WERI-Rb-1 (cell line): ENCODE results near the gene RASA3.
"Not testable (repeated sequence)": the region's sequence is repeated elsewhere in the genome, so short reads cannot be mapped to it uniquely, and the experiment has no call there.

ENCODE experiments used
- DNase-seq: peaks from one replicate; pipeline ENCODE4 v3.0.0-alpha.2; 2020
- H3K27ac ChIP-seq: fragments of 250-450 bp; sonication (Bioruptor Pico); 2 replicates; pipeline ENCODE4 v1.5.1; 2020; ENCODE audit warnings: mild to moderate bottlenecking, moderate library complexity
- H3K27me3 ChIP-seq: fragments of 250-450 bp; sonication (Bioruptor Pico); 2 replicates; pipeline ENCODE4 v1.5.1; 2021; ENCODE audit warnings: mild to moderate bottlenecking, low read depth, moderate library complexity; ENCODE audit not compliant: insufficient read depth, severe bottlenecking
- H3K36me3 ChIP-seq: fragments of 250-450 bp; sonication (Bioruptor Pico); 2 replicates; pipeline ENCODE4 v1.5.1; 2020; ENCODE audit warnings: mild to moderate bottlenecking, moderate library complexity
- H3K4me3 ChIP-seq: 2 replicates; pipeline ENCODE4 v1.5.1; 2011; ENCODE audit warnings: low read depth, mild to moderate bottlenecking, control low read depth, low read length
- H3K9me3 ChIP-seq: fragments of 250-450 bp; sonication (Bioruptor Pico); 2 replicates; pipeline ENCODE4 v1.5.1; 2021; ENCODE audit warnings: mild to moderate bottlenecking, moderate library complexity; ENCODE audit not compliant: severe bottlenecking
- TF ChIP-seq, protein P1 (sequence below): IDR thresholded peaks from 2 replicates; pipeline ENCODE4 v1.5.1; 2011; ENCODE audit warnings: low read depth, mild to moderate bottlenecking, control low read depth, inconsistent platforms, low read length

Gene RASA3

DNA sequence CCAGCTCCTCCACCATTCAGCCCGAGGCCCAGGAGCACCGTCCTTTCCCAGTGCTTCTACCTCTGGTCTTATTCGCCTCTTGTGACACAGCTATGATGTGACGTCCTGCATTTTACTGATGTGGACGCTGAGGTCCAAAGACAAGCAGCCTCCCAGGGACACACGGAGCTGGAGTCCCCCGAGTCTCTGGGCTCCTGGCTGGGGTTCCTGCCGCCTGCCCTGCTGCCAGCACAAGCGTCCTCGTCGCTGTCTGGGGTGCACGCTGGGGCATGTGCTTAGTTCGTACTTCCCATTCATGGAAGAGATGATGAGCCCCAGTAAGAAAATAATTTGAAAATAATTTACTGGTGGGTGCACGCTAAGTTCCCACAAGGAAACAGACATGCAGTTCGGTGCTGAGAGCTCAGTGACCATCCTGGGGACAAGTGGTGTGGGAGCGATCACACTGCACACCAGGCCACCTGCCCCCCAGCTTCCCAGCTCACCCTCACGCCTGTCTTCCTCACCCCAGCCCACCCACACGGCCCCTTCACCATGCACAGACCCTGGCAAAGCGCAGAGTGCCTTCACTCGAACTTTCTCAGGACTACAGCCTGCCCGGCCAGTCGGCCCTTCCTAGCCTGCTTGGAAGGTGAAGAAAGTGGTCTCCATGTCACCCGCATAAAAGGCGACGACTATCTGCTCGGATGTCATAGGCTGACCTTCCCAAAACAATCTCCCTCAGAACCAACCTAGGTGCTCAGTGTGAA is 32.4 kb upstream of the RASA3 start:
- H3K36me3 ChIP-seq: no peaks in the 10 kb centered on the region
- peaks cover 2% of the 10 kb centered on the region for H3K9me3 ChIP-seq
- H3K27me3 ChIP-seq: no peaks in the 10 kb centered on the region
- no peak for DNase-seq
- TF ChIP-seq, protein P1, sequence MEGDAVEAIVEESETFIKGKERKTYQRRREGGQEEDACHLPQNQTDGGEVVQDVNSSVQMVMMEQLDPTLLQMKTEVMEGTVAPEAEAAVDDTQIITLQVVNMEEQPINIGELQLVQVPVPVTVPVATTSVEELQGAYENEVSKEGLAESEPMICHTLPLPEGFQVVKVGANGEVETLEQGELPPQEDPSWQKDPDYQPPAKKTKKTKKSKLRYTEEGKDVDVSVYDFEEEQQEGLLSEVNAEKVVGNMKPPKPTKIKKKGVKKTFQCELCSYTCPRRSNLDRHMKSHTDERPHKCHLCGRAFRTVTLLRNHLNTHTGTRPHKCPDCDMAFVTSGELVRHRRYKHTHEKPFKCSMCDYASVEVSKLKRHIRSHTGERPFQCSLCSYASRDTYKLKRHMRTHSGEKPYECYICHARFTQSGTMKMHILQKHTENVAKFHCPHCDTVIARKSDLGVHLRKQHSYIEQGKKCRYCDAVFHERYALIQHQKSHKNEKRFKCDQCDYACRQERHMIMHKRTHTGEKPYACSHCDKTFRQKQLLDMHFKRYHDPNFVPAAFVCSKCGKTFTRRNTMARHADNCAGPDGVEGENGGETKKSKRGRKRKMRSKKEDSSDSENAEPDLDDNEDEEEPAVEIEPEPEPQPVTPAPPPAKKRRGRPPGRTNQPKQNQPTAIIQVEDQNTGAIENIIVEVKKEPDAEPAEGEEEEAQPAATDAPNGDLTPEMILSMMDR: no peak
- no peak overlapping the region for H3K27ac ChIP-seq
- no peak overlapping the region for H3K4me3 ChIP-seq

DNA sequence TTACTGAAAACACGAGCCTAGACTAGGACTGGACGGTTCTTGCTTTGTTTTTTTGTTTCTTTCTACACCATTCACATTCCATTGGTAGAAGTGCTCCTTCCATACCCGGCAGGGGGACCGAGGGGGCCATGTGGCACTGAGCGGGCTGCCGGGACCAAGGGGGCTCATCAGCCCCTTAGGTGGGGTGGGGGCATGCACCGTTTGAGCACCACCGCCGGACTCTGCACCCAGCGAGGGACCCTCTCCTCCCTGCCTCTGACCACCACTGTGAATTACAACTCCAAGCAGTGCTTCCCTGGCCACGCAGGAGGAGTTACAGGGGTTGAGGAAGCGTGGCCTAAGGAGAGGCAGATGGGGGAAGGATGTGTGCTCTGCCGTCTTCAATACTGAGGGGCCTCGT is 31.6 kb upstream of the RASA3 start:
- Histone ChIP-seq H3K9me3 (peaks cover 3% of the 10 kb centered on the region), H3K27ac (no peak overlapping the region), H3K27me3 (no peaks in the 10 kb centered on the region), H3K4me3 (no peak overlapping the region), H3K36me3 (no peaks in the 10 kb centered on the region)
- DNase-seq: no peak
- TF ChIP-seq, protein P1: no peak

DNA sequence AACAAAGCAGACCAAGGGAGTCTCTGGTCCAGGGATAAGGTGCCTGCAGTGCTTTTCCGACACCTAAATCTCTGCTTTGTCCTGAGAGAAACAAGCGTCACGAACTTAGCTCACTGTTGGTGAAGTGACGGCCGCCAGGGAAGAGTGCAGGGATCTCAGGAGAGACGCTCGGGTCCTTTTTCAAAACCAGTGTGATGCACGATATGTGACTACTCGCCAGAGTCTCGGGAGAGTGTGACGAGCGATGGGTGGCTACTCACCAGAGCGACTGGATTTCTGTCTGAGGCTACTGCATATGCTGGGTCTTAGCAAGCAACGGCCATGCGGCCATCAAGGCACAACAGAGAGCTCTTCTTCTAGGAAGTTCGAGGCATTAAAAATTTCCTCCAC is 30.1 kb upstream of the RASA3 start:
- Histone ChIP-seq H3K36me3 (no peaks in the 10 kb centered on the region), H3K27me3 (no peaks in the 10 kb centered on the region), H3K27ac (no peak overlapping the region), H3K9me3 (peaks cover 3% of the 10 kb centered on the region), H3K4me3 (no peak overlapping the region)
- DNase-seq: no peak
- TF ChIP-seq, protein P1: no peak

DNA sequence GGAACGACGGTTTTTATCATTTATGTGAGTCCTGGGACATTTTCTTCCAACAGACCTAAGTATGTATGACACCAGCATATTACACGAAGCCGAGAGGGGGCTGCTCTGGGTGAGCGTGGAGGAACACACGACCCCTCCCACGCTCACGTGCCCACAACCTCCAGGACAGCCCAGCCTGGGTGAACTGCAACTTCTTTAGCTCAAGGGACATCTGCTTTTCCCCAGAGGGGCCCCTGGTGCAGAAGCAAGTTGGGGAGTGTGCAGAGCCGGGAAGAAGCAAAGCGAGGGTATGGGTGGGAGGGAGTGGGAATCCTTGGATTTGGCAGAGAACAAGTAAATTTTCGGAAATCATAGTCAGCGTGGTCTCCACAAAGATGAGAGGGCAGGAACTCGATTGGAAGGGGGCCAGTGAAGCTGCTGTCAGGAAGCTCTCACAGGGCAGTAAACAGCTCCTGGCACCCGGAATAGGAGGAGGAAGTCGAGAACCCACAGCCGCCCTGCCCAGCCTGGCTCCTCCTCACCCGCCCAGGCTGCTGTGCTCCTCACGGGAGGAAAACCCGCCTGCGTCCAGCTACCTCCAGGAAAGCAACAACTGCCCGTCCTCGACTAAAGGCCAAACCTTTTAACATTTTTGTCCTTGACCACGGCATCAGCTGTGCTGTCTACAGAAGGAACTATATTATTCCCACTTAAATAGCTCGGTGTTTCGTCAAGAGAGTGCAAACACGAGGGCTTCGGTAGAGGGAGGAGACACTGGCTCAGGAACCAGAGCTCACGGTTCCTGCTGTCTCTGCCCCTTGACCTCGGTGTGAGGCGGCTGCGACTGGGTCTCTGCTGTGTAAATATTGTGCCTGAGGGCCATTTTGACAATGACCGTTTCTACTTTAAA is 29.5 kb upstream of the RASA3 start:
- Histone ChIP-seq H3K4me3 (no peak overlapping the region), H3K9me3 (peaks cover 3% of the 10 kb centered on the region), H3K36me3 (no peaks in the 10 kb centered on the region), H3K27me3 (no peaks in the 10 kb centered on the region), H3K27ac (no peak overlapping the region)
- DNase-seq: no peak
- TF ChIP-seq, protein P1: no peak

DNA sequence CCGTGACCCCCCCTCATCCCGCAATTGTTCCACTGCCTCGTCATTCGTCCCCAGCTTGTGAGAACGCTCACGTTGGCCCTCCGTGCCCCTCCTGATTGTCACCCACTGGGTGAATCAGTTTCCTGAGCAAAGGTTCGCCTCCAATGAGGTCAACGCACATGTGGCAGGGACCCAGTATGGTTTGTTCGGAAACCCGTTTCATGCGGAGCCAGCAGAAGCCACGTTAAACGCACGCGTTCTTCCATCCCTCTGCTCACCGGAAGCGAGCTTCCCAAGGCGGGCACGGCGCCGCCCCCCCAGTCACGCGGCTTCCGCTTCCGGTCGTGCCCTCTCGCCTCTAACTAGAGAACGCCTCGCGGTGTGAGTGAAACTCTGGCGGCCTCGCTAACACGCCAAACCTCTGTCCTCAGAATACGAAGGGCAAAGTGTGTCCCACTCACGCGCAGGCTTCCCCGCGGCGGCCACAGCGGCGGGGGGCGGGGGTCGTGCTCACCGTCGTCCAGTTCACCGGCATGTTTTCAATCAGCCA is 28.7 kb upstream of the RASA3 start:
- no peak for DNase-seq
- H3K4me3 ChIP-seq: no peak overlapping the region
- peaks cover 3% of the 10 kb centered on the region for H3K9me3 ChIP-seq
- no peaks in the 10 kb centered on the region for H3K36me3 ChIP-seq
- no peak overlapping the region for H3K27ac ChIP-seq
- TF ChIP-seq, protein P1: no peak
- H3K27me3 ChIP-seq: no peaks in the 10 kb centered on the region

DNA sequence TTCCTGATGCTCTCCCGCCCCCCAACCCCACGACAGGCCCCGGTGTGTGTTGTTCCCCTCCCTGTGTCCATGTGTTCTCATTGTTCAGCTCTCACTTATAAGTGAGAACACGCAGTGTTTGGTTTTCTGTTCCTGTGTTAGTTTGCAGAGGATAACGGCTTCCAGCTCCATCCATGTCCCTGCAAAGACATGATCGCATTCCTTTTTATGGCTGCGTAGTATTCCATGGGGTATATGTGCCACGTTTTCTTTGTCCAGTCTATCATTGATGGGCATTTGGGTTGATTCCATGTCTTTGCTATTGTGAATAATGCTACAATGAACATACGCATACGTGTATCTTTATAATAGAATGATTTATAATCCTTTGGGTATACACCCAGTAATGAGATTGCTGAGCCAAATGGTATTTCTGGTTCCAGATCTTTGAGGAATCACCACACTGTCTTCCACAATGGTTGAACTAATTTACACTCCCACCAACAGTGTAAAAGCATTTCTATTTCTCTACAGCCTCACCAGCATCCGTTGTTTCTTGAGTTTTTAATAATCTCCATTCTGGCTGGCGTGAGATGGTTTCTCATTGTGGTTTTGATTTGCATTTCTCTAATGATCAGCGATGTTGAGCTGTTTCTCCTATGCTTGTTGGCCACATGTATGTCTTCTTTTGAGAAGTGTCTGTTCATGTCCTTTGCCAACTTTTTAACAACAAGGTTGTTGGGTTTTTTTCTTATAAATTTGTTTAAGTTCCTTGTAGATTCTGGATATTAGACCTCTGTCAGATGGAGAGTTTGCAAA is 26.6 kb upstream of the RASA3 start:
- not testable (repeated sequence) for H3K4me3 ChIP-seq, H3K27ac ChIP-seq, H3K27me3 ChIP-seq, H3K9me3 ChIP-seq, H3K36me3 ChIP-seq, DNase-seq
